ENCODE results near the gene HIVEP3.
"Not testable (repeated sequence)": the region's sequence is repeated elsewhere in the genome, so short reads cannot be mapped to it uniquely, and the experiment has no call there.

Gene HIVEP3

DNA sequence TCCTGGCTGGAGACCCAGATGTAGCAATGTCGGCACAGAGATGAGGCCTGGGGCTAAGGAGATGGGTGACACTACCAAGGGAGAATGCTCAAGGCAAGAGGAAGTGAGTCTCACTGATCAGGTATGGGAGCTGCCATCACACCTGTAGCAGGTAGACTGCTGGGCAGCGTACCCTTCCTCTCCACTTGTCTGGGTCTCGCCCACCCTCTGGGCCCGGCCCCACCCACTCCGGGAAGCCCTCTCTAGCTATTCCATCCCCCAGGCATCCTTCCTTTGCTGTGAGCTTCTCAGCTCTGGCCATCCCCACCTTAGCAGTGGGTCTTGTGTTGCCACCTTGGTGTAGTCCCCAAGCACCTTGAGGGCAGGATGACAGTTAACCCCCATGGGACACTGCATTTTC lies 346.5 kb downstream of the HIVEP3 start:
- no peak for FAIRE-seq

DNA sequence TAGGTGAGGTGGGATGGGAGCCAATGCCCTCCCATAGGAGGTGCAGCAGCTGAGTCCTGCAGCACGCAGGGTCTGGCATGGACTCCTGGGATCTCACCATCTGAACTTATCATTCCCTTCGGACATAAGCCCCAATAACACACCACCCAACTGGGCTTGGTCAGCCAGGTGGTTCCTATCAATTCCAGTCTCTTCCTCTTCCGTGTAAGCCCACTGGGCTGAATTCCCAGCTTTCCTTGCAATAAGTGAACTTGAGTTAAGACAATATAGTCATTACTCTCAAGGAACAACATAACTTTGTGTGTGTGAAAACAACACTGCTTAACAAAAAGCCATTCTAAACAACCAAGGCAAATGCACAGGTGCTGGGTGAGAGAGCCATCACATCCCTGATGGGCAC lies 347.7 kb downstream of the HIVEP3 start:
- FAIRE-seq: no peak

DNA sequence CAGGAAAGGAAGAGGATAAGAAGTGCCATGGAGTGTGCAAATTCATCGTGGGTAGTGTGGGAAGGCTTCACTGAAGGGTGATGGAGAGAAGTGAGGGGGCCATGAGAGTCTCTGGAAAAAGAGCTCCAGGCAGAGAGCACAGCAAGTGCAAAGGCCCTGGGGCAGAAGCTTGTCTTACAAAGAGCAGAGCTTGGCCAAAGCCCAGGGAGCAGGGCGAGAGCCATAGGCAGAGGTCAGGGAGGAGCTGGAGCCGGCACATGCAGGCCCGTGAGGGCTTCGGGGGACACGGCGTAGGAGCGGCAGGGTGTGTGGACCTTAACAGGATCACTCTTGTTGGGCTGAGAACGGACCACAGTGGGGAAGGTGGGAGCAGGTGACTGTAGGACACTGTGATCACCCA lies 350.5 kb downstream of the HIVEP3 start:
- FAIRE-seq: no peak

DNA sequence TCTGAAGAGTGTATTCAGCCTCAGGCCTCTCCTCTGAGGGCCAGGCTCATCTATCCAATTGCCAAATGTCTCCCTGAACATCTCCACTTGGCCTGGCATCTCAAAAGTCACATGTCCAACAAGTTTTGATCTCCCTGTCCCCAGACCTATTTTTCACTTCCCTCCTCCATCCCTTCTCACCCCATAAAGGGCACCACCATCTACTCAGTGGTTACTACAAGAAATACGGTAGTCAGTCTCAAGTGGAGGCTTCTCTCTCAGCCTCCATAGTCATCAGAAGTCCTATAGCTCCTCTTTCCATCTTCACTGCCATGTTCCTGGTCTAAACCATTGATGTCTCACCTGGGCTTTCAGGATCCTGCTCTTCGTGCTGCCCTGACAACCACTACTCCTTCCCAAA lies 351.8 kb downstream of the HIVEP3 start:
- FAIRE-seq: no peak

DNA sequence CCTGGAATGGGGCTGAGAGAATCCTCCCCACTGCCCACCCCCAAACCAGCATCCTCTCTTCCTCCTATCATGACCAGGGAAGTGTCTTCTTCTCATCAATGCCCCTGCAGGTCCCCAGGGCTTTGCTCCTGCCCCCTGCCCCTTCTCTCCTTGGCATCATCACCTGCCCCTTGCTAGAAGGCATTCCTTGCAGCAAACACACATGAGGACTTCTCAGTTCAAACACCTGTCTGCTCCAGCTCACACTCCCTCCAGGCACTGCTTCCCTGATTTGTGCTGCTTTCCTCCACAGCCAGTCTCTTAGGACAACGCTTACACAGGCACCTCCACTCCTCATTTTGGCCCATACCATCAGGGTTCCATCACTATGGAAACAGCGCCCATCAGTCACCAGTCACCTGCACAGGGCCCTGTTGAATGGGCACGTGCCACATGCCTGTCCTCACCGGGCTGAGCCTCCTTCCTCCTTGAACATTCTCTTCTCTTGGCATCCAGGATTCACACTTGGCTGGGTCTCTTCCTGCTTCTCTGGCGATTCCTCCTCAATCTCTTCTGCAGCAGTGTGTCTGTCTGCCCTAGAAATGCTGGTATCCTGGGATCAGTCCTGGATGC lies 352.3 kb downstream of the HIVEP3 start:
- FAIRE-seq: no peak

DNA sequence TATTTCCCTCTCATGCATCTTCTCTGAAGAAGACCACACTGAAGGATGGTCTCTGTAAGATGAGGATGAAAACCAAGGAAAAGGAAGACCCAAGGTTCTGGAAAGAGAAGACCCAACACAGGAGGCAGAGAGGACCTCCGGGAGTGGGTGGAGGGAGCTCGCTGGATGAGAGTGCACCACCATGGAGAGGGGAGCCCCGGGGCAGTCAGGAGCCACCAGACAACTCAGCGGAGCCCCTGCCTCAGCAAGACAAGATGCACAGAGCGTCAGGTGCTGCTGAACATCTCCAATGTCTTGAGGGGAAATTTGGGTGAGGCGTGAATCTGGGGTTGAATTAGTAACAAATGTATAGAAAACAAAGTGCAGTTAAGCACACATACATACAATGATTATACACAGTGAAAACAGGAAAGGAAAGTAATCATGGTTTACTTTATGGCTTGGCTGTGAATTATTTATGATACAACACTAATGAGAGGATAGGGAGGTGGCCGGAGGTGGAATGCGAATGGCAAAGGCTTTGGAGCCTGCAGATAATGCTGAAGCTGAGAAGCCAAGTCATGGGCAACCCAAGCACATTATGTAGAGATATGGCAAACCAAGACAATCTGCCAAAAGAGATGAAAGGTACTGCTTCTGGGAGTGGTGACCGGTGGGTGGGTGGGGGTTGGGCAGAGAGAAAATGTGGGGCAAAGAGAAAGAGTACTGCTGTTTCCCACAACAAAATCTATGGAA lies 353.8 kb downstream of the HIVEP3 start:
- FAIRE-seq: no peak

DNA sequence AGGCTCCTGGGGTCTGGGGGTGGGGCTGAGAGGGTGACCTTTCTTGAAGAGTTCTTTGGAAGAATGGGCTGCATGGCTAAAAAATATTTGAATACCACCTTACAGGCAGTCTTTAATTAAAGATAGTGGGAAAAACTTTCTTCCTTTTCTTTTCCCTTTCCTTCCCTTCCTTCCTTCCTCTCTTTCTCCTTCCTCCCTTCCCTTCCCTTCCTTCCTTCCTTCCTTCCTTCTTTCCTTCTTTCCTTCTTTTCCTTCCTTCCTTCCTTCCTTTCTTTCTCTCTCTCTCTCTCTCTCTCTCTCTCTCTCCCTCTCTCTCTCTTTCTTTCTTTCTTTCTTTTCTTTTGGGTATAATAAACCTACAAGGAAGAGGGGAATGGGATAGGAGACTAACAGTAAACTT lies 356.4 kb downstream of the HIVEP3 start:
- no peak for FAIRE-seq

DNA sequence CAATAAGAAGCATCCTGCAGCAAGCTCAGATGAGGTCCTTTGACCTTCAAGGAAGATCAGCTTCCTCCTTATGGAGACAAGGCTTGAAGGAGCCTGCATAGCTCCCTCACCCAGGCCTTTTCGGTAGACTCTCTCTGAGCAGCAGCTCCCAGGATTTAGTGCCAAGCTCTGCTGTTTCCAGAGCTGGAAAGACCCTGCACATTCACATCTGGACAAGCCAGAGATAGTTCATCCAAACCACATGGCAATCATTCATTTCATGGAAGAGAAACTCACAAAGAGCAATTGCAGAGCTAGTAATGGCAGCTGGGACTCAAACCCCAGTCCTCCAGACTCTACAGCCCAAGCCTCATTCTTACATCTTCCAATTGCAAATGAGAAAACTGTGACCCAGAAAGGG lies 357.8 kb downstream of the HIVEP3 start:
- no peak for FAIRE-seq

DNA sequence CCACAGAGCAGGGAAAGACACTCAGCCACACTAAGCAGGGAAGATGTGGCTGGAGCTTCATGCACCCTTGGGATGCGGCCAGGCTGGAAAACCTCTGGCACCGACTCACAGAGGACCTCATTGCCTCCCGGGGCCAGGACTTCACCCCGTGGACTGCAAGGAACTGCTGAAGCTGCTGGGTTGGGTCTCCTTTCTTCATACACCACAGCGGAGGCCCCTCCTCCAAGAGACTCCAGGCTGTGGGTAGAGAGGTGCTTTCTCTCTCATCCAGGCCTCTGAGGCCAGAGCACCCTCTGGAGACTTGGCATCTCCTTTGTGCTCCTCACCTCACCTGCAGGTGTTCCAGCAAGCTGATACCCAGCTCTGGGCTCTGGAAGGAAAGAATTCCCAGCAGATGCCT lies 358.2 kb downstream of the HIVEP3 start:
- FAIRE-seq: no peak

DNA sequence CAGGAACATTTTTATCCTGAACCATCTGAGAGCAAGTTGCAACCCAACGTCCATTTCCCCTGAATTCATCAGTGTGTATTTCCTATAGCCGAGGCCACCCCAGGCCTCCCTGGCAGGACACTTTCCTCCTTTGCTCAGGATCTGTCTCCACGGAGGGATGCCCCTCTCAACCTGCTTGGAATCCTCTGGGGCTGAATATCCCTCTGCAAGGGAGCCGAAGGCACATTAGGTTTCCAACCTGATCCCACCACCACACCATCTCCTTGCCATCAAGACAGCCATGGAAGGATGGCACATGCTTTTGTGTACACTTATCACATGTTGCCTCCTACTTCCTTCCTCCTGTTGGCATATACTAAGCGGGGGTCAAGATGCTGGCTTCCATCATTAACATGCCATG lies 359.4 kb downstream of the HIVEP3 start:
- no peak for FAIRE-seq

DNA sequence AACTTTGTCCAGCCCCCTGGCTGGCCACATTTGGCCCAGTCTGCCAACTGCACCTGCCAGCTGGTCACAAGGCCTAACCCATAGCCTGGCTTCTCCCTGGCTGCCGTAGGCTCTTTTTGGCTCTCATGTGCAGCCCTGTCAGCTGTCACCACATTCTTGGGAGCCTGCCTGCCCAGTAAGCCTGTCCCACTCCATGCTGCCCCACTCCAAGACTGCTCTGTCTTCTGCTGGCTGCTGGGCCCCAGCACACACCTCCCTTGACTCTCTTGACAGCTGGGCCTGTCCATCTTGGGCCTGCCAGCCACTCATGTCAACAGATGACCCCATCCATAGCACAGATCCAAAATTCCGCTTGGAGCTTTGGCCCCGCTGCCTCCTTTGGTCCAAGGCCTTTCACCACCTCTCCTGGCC lies 360.0 kb downstream of the HIVEP3 start:
- no peak for FAIRE-seq

DNA sequence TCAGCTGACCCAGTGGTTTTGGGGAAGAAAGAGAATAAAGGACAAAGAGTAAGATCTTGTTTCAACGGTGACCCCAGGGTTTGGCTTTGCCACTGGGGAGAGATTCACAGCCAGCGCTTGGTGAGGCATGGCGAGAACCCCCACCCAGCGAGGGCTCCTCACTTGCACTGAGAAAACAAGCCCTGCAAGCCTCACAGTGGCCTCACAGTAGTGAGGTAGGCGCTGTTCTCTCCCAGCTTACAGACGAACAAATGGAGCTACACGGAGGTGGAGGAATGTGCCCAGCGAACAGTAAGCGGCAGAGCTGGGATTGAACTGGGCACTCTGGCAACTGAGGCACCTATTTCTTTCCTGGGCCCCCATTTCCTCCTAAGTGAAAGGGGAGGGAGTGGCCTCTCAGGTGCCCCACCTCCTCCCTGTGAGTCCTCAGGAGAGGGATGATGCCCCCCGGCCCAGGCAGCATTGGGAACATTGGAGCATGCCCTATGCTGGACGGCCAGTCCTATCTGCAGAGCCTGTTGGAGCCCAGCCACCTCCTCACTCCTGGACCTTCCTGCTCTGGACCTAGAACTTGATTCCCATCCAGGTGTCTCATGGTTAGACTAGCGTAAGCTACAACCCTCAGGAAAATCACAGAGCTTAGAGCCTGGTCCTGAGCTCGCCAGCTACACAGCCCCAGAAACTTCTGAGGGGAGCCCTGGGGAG lies 360.8 kb downstream of the HIVEP3 start:
- FAIRE-seq: no peak

DNA sequence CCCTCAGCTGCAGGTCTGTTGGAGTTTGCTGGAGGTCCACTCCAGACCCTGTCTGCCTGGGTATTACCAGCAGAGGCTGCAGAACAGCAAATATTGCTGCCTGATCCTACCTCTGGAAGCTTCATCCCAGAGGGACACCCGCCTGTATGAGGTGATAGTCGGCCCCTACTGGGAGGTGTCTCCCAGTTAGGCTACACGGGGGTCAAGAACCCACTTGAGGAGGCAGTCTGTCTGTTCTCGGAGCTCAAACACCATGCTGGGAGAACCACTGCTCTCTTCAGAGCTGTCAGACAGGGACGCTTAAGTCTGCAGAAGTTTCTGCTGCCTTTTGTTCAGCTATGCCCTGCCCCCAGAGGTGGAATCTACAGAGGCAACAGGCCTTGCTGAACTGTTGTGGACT lies 364.0 kb downstream of the HIVEP3 start:
- FAIRE-seq: not testable (repeated sequence)

DNA sequence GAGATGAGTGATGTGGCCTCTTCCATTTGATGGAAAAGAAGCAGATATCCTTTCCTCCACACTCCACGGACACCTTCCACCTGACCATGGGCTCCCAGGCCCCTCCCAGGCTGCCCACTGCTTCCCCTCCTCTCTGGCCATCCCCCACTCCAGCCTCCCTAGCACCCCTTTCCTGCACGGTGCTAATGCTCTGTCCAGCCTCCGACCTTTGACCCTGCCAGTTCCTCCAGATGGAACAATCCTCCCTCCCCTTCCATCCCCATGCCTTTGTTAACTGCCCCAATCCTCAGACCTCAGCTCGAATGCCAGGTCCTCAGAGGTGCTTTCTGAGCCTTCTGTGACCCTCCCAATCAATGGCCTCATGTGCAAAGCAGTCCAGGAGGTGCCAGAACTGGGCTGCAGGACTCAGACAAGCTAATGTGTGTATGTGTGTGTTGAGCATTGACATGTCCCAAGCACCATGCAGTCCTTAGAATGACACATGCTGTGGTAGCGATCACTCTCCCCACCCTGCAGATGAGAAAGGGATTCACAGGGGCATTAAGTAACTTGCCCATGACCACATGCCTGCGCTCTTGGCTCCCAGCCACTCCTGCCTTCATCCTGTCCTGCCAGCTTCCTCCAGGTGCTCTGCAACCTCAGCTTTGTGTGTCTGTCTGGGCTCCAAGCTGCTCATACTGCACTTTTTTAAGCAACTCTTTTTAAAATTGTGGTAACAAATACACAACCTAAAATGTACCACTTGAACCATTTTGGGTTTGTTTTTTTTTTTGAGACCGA lies 370.8 kb downstream of the HIVEP3 start:
- FAIRE-seq: no peak

DNA sequence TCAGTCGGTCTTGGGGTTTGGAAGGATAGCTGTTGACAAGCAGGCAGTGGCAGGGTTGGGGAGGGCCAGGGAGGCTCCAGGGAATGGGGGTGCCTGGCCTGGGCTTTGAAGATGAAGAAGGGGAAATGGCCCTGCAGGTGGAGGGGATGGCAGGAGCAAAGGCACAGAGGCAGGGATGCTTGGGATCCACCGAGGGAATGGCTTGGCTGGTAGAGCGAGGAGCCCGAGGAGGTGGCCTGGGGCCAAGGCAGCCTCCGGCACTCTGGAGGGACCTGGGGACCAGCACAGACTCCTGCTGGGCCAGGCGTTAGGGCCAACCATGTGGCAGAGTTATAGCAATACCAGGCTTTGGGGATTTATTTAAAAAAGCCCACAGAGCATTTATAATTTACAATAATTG lies 371.4 kb downstream of the HIVEP3 start:
- no peak for FAIRE-seq

DNA sequence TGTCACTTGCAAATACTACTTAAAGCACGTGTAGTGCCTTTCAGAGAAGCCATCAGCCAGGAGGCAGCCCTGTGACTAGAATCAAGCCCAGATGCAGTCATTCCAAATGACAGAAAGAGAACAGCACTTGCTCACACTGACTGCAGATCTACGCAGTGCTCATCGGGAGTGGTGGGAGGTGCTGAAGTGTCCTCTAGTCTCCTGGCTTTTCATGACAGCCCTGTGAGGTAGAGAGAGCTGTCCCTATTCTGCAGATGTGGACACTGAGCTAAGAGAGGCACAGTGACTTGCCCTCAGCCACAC lies 371.9 kb downstream of the HIVEP3 start:
- FAIRE-seq: no peak

DNA sequence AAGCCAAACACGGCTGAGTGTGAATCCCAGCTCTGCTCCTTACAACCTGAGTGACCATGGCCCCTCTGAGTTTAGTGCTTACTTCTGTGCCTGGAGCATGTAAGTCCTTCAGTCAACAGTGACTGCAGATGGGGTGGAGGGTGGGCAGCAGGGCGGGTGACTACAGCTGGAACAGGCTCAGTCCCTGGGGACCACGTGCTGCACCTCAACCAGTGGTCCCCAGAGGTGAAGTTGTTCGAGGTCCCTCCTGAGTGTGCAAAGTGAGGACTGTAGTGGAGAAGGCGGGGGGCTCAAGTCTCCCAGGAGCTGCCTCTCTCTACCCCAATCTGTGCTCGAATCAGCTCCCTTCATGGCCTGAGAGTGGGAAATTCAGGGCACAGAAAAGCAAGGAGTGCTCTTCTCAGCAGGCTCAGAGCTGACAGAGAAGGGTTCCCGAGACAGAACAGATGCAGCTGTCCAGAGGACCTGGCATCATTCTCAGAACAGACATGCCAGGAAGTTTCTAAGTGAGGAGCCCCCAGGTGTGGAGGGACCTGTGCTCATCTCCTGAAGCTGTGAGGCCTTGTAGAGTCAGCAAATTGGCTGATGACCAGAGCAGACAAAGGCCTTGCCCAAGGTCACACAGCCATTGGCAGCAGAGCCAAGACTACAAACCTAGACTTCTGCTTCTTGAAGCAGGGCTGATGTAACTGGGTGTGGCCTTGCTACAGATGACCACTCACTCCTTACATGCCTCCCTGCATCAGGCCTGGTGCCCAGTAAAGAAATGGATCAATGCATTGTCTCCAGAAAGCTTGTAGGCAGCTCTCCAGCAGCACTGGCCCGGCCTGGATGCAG lies 372.5 kb downstream of the HIVEP3 start:
- FAIRE-seq: no peak

DNA sequence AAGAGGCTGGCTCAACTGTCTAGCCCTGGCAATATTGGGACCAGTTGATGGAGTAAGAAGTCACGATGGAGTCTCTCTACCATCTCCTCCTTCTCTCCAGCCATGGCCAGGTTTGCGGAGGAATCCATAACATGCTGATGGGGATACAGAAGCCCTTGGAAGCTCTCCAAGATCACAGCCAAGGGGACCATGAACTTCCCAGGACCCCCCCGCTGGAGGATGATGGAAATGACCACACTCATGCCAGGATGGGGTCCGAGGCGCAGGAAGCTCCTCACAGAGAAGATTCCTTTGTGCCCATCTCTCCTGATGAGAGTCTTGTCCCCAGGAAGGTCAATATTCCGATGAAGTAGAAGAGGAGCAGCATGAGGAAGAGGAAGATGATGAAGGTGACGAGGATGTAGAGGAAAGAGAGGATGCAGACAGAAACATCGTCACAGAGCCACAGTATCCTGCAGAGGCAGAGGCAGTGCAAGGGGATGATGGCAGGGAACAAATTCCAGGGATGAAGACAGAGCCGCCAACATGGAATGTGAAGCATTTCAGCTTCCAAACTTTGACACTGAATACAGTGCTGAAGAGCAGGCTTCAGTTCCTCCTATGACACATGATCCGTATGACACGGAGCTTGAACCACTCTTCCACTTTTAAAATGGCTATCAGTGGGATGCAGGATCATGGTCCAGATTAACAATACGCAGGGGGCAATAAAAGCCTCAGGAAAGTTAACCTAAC lies 376.4 kb downstream of the HIVEP3 start:
- no peak for FAIRE-seq

DNA sequence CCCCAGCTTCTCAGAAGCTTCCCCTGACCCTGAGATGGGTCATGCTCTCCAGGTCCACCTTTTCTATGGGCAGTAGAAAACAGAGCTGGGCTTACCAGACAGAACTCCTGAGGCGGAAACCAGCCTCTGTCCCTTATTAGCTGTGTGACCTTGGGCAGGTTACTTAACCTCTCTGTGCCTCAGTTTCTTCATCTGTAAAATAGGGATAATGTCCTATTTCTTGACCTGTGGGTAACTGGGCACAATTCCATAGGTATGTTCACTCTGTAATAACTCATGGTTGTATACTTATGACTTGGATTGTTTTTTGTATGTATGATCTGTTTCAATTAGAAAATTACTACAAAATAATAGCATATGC lies 377.1 kb downstream of the HIVEP3 start:
- no peak for FAIRE-seq

DNA sequence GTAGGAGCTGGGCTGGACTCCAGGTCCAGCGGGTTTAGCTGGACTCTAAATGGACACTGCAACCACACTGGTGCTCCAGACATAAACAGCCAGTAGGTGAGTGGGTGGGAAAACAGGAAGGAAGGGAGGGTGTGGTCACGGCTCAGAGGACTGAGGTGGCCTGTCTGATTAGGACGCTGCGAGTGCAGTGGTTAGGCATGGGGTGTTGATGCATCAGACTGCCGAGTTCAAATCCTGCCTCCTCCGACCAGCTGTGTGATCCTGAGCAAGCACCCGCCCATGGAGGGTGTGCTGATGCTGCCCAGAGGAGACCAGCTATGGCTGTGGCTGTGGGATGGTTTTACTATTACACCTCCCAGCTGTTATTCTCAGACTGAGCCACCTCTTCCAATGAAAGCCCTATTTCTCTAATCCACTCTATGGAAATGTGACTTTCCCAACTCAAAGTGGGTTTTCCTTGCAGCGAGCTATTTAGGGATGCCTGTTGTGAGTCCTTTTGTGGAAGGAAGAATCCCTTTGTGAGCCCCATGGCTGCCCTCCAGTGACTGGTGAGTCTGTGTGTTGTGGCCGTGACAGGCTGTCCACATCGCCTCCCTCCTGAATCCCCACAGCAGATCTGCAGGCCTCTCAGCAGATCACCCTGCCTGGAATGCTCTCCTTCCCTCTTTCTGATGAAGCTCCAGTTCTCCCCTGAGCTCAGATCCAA lies 377.7 kb downstream of the HIVEP3 start:
- no peak for FAIRE-seq

DNA sequence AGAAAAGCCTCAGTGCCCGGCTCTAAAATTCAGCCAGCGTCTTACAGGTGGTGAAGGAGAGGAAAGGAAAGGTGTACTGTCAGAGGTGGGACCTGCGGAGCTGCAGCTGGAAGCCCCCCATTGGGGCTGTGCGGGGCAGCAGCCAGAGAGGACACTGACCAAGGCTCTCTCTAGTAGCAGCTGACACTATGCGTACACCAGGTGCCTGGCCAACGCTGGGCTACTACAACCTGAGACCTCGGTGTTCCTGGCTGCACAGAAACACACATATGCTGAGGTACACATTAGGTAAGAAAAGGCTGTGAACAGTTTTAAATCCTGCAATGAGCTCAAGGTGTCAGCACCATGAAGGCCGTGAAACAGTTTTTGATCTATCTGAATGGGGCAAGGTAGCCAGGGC lies 378.7 kb downstream of the HIVEP3 start:
- FAIRE-seq: no peak

DNA sequence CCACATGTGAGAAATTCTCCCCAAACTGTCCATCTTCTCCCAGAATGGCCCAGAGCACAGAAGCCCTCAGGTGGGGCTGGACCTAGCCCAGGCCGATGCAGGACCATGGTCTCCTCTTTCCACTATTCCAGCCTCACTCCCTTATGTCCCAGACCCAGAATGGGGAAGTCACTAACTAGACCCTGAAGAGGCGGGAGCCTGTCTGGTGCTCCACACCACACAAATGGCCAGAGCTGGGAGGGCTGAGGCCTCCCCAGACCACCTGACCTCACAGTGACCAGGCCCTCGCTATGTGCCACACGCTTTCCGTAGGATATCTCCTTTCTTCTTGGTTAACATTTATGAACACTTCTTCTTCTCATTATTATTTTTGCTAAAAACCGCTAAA lies 379.3 kb downstream of the HIVEP3 start:
- FAIRE-seq: no peak

All from TTC549 (cell line).